SK-N-SH (cell line): ENCODE measurements around the gene AP4B1. TPM values are rescaled to one million over a fixed set of nuclear protein-coding genes. Genes with fewer than 3 reads are reported as not detected.

Experiments
- CTCF ChIA-PET: fragments of 300-600, 350-600 bp; formaldehyde crosslinking; extraction: SDS; loops from one replicate; lab custom pipeline; 2021; lab: Yijun Ruan, JAX
- POLR2A ChIA-PET: fragments of 350-600 bp; sonication (Branson Sonifier 250); formaldehyde crosslinking; extraction: SDS; loops from one replicate; lab custom pipeline; 2020; ENCODE audit warnings: antibody characterized with exemption, inconsistent platforms; lab: Yijun Ruan, JAX
- DNase-seq: peaks from one replicate; pipeline ENCODE4 v3.0.0; 2012
- H2AFZ ChIP-seq: fragments of 200-600 bp; sonication (generic); 2 replicates; pipeline ENCODE4 v1.8.1; 2016; ENCODE audit warnings: antibody characterized with exemption, mild to moderate bottlenecking, low read depth
- H3F3A ChIP-seq: fragments of 200-600 bp; sonication (generic); replicated peaks from 2 replicates; pipeline ENCODE3; 2016; ENCODE audit warnings: antibody characterized with exemption, mild to moderate bottlenecking; ENCODE audit not compliant: insufficient read depth
- H3K27ac ChIP-seq, 2 experiments: fragments of 200-500 bp in 1 of 2; fragments of 200-600 bp in 1 of 2; sonication (Bioruptor generic) in 1 of 2; sonication (generic), shearing (Covaris generic) in 1 of 2; 2 replicates each; pipeline versions ENCODE4 v1.5.1 to v1.6.1; 2014 to 2016; ENCODE audit warnings: low read depth in 2 of 2, inconsistent platforms in 1 of 2, low read length in 1 of 2, mild to moderate bottlenecking in 1 of 2, mixed read lengths in 1 of 2
- H3K27me3 ChIP-seq: fragments of 200-600 bp; sonication (generic), shearing (Covaris generic); 2 replicates; pipeline ENCODE4 v1.6.1; 2016; ENCODE audit warnings: mixed run types; ENCODE audit not compliant: insufficient read depth
- H3K36me3 ChIP-seq, 2 experiments: fragments of 200-500 bp in 1 of 2; fragments of 200-600 bp in 1 of 2; sonication (Bioruptor generic) in 1 of 2; sonication (generic) in 1 of 2; replicated peaks in 1 of 2; 2 replicates each; pipeline versions ENCODE3 to v1.5.1; 2014 to 2016; ENCODE audit warnings: low read length in 1 of 2, mild to moderate bottlenecking in 1 of 2; ENCODE audit not compliant: insufficient read depth in 2 of 2, control insufficient read depth in 1 of 2
- H3K4me1 ChIP-seq, 2 experiments: fragments of 200-500 bp in 1 of 2; fragments of 200-600 bp in 1 of 2; sonication (Bioruptor generic) in 1 of 2; sonication (generic), shearing (Covaris generic) in 1 of 2; 2 replicates each; pipeline versions ENCODE4 v1.5.1 to v1.6.1; 2014 to 2016; ENCODE audit warnings: low read depth in 1 of 2, low read length in 1 of 2, mixed run types in 1 of 2; ENCODE audit not compliant: insufficient read depth in 2 of 2, control insufficient read depth in 1 of 2
- H3K4me2 ChIP-seq: fragments of 200-600 bp; sonication (generic), shearing (Covaris generic); 2 replicates; pipeline ENCODE4 v1.6.1; 2017; ENCODE audit warnings: mixed run types
- H3K4me3 ChIP-seq, 2 experiments: fragments of 200-500 bp in 1 of 2; fragments of 200-600 bp in 1 of 2; sonication (Bioruptor generic) in 1 of 2; sonication (generic), shearing (Covaris generic) in 1 of 2; 2 replicates each; pipeline versions ENCODE4 v1.5.1 to v1.8.1; 2014 to 2016; ENCODE audit warnings: low read depth in 2 of 2, inconsistent platforms in 1 of 2, low read length in 1 of 2, mild to moderate bottlenecking in 1 of 2, mixed read lengths in 1 of 2, moderate library complexity in 1 of 2
- H3K79me2 ChIP-seq: fragments of 200-600 bp; sonication (generic); 2 replicates; pipeline ENCODE4 v1.8.1; 2017; ENCODE audit warnings: mild to moderate bottlenecking; ENCODE audit not compliant: insufficient read depth
- H3K9ac ChIP-seq: fragments of 200-600 bp; sonication (generic); 2 replicates; pipeline ENCODE4 v1.6.1; 2017; ENCODE audit warnings: mixed run types
- H3K9me2 ChIP-seq: fragments of 200-600 bp; sonication (generic); 2 replicates; pipeline ENCODE4 v1.6.1; 2017; ENCODE audit warnings: mixed run types
- H3K9me3 ChIP-seq: fragments of 200-600 bp; sonication (generic); 2 replicates; pipeline ENCODE4 v1.6.1; 2017; ENCODE audit warnings: mixed run types, mild to moderate bottlenecking, moderate library complexity
- H4K20me1 ChIP-seq: fragments of 200-600 bp; sonication (generic); 2 replicates; pipeline ENCODE4 v1.6.1; 2017; ENCODE audit warnings: mild to moderate bottlenecking, mixed run types; ENCODE audit not compliant: insufficient read depth
- CHD2 ChIP-seq: fragments of 150-350 bp; IDR thresholded peaks from 2 replicates; pipeline ENCODE4 v1.6.1; 2018; ENCODE audit warnings: low read length; ENCODE audit not compliant: partially characterized antibody
- ELF1 ChIP-seq: IDR thresholded peaks from 2 replicates; pipeline ENCODE4 v1.4.0; 2012
- EZH2phosphoT487 ChIP-seq: fragments of 200-600 bp; sonication (generic); IDR thresholded peaks from 2 replicates; pipeline ENCODE4 v1.6.1; 2017; ENCODE audit warnings: low read depth, mixed run types, mild to moderate bottlenecking, antibody characterized with exemption, moderate library complexity, borderline replicate concordance
- FOSL2 ChIP-seq: IDR thresholded peaks from 2 replicates; pipeline ENCODE4 v1.4.0; 2012; ENCODE audit warnings: low read depth, mild to moderate bottlenecking, moderate library complexity, borderline replicate concordance
- FOXJ3 ChIP-seq: sonication (generic); formaldehyde crosslinking; IDR thresholded peaks from 2 replicates; pipeline ENCODE4 v1.5.1; 2020; ENCODE audit warnings: mild to moderate bottlenecking, missing genetic modification reagents
- FOXM1 ChIP-seq: IDR thresholded peaks from 2 replicates; pipeline ENCODE4 v1.4.0; 2012; ENCODE audit warnings: low read depth, mild to moderate bottlenecking
- GABPA ChIP-seq: IDR thresholded peaks from 2 replicates; pipeline ENCODE4 v1.4.0; 2012; ENCODE audit warnings: low read depth, mild to moderate bottlenecking
- MEF2A ChIP-seq: IDR thresholded peaks from 2 replicates; pipeline ENCODE4 v1.4.0; 2012; ENCODE audit warnings: low read depth, borderline replicate concordance
- NFIC ChIP-seq: IDR thresholded peaks from 2 replicates; pipeline ENCODE4 v1.4.0; 2012; ENCODE audit warnings: borderline replicate concordance
- RAD21 ChIP-seq: IDR thresholded peaks from 2 replicates; pipeline ENCODE4 v1.6.1; 2012; ENCODE audit warnings: mild to moderate bottlenecking, low read length
- RXRA ChIP-seq: IDR thresholded peaks from 2 replicates; pipeline ENCODE4 v1.4.0; 2012; ENCODE audit warnings: low read depth, mild to moderate bottlenecking, borderline replicate concordance
- TAF1 ChIP-seq: IDR thresholded peaks from 2 replicates; pipeline ENCODE4 v1.6.1; 2012; ENCODE audit warnings: low read depth, mild to moderate bottlenecking, low read length, moderate library complexity, borderline replicate concordance
- TCF12 ChIP-seq: IDR thresholded peaks from 2 replicates; pipeline ENCODE4 v1.4.0; 2012
- TEAD4 ChIP-seq: IDR thresholded peaks from 2 replicates; pipeline ENCODE4 v1.4.0; 2012; ENCODE audit warnings: mild to moderate bottlenecking, borderline replicate concordance; ENCODE audit not compliant: insufficient read depth
- WGBS: methylation state at CpG from one replicate; pipeline ENCODE4 v1.1.6; 2017; ENCODE audit warnings: low lambda C conversion rate; 5-methylcytosine and 5-hydroxymethylcytosine counted together
- polyA plus RNA-seq, 3 experiments: library from polyadenylated mRNA; depleted of rRNA; stranded (reverse); fragments of >200 nt; gene quantifications; 2 replicates each; pipeline ENCODE4 v1.2.3, GENCODE V29; 2012
- TF ChIP-seq, protein P1 (sequence below): IDR thresholded peaks from 2 replicates; pipeline ENCODE4; 2012
- TF ChIP-seq, protein P2 (sequence below): IDR thresholded peaks from 2 replicates; pipeline ENCODE4 v1.4.0; 2012; ENCODE audit warnings: low read depth, borderline replicate concordance
- TF ChIP-seq, protein P3 (sequence below): IDR thresholded peaks from 2 replicates; pipeline ENCODE4 v1.4.0; 2012; ENCODE audit warnings: low read depth
- TF ChIP-seq, protein P4 (sequence below): fragments of 150-350 bp; IDR thresholded peaks from 2 replicates; pipeline ENCODE4 v1.6.1; 2016; ENCODE audit warnings: mild to moderate bottlenecking, low read depth, low read length

Gene AP4B1
- polyA plus RNA-seq, 1 of the 3 experiments (the other 2 are of a cell fraction), result 11.5 TPM

DNA sequence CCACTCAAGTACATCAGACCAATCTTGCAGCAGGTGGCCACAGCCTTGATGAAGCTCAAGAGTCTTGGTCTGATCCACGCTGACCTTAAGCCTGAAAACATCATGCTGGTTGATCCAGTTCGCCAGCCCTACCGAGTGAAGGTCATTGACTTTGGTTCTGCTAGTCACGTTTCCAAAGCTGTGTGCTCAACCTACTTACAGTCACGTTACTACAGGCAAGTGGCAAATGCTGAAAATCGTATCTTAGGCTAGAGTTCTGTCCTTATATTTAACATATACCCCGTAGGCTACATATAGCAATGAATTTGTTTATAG lies 36.6 kb upstream of the AP4B1 start:
- no peak for DNase-seq
- Histone ChIP-seq H3K4me3 (no peak overlapping the region), H3K4me2 (no peak overlapping the region), H3K4me1 (peaks cover 3 to 11% of the 10 kb centered on the region in 2 experiments; a peak in 3 of 4 replicates), H3K9me2 (no peaks in the 10 kb centered on the region), H3K9me3 (no peaks in the 10 kb centered on the region), H3K79me2 (peaks cover 96% of the 10 kb centered on the region), H3K36me3 (peaks cover 17 to 24% of the 10 kb centered on the region in 2 experiments), H3K9ac (no peak overlapping the region), H3F3A (no peaks in the 10 kb centered on the region), H2AFZ (no peak overlapping the region), H4K20me1 (peaks cover 54% of the 10 kb centered on the region), H3K27me3 (no peaks in the 10 kb centered on the region), H3K27ac (no peak overlapping the region)
- POLR2A ChIA-PET, result no interaction called here
- TF ChIP-seq FOSL2 (no peak), NFIC (no peak), TEAD4 (no peak), FOXJ3 (CRISPR knock-in tag) (no peak), EZH2phosphoT487 (no peak), RAD21 (no peak), TAF1 (no peak), TCF12 (no peak), MEF2A (no peak), CHD2 (no peak), FOXM1 (no peak)
- TF ChIP-seq, protein P1, sequence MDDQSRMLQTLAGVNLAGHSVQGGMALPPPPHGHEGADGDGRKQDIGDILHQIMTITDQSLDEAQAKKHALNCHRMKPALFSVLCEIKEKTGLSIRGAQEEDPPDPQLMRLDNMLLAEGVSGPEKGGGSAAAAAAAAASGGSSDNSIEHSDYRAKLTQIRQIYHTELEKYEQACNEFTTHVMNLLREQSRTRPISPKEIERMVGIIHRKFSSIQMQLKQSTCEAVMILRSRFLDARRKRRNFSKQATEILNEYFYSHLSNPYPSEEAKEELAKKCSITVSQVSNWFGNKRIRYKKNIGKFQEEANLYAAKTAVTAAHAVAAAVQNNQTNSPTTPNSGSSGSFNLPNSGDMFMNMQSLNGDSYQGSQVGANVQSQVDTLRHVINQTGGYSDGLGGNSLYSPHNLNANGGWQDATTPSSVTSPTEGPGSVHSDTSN, result no peak
- TF ChIP-seq, protein P2, sequence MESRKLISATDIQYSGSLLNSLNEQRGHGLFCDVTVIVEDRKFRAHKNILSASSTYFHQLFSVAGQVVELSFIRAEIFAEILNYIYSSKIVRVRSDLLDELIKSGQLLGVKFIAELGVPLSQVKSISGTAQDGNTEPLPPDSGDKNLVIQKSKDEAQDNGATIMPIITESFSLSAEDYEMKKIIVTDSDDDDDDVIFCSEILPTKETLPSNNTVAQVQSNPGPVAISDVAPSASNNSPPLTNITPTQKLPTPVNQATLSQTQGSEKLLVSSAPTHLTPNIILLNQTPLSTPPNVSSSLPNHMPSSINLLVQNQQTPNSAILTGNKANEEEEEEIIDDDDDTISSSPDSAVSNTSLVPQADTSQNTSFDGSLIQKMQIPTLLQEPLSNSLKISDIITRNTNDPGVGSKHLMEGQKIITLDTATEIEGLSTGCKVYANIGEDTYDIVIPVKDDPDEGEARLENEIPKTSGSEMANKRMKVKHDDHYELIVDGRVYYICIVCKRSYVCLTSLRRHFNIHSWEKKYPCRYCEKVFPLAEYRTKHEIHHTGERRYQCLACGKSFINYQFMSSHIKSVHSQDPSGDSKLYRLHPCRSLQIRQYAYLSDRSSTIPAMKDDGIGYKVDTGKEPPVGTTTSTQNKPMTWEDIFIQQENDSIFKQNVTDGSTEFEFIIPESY, result no peak
- 88% methylated on average over 7 of the region's 7 CpGs for WGBS
- CTCF ChIA-PET, result interaction anchor here (1.0 to 1.3 kb wide), 3 partner anchors 11 to 37 kb away, joined by 3 to 5 read pairs (median 3); no protein-coding TSS in a partner anchor

DNA sequence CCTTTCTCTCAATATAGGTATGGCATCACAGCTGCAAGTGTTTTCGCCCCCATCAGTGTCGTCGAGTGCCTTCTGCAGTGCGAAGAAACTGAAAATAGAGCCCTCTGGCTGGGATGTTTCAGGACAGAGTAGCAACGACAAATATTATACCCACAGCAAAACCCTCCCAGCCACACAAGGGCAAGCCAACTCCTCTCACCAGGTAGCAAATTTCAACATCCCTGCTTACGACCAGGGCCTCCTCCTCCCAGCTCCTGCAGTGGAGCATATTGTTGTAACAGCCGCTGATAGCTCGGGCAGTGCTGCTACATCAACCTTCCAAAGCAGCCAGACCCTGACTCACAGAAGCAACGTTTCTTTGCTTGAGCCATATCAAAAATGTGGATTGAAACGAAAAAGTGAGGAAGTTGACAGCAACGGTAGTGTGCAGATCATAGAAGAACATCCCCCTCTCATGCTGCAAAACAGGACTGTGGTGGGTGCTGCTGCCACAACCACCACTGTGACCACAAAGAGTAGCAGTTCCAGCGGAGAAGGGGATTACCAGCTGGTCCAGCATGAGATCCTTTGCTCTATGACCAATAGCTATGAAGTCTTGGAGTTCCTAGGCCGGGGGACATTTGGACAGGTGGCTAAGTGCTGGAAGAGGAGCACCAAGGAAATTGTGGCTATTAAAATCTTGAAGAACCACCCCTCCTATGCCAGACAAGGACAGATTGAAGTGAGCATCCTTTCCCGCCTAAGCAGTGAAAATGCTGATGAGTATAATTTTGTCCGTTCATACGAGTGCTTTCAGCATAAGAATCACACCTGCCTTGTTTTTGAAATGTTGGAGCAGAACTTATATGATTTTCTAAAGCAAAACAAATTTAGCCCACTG lies 36.0 kb upstream of the AP4B1 start:
- H3K79me2 ChIP-seq, result peaks cover 96% of the 10 kb centered on the region
- CTCF ChIA-PET, result interaction anchor here (1.0 to 2.5 kb wide), 5 partner anchors 10 to 37 kb away, joined by 3 to 6 read pairs (median 4); partner anchors contain the start of gene HIPK1
- no peak for DNase-seq
- H3F3A ChIP-seq, result no peaks in the 10 kb centered on the region
- no peak overlapping the region for H3K4me3 ChIP-seq
- POLR2A ChIA-PET, result no interaction called here
- H3K9ac ChIP-seq, result no peak overlapping the region
- peaks cover 0 to 8% of the 10 kb centered on the region in 2 experiments; a peak in 2 of 4 replicates for H3K4me1 ChIP-seq
- H2AFZ ChIP-seq, result no peak overlapping the region
- no peak overlapping the region for H3K27ac ChIP-seq
- no peaks in the 10 kb centered on the region for H3K9me2 ChIP-seq
- 94% methylated on average over 16 of the region's 16 CpGs for whole genome bisulfite sequencing
- peaks cover 53% of the 10 kb centered on the region for H4K20me1 ChIP-seq
- H3K4me2 ChIP-seq, result no peak overlapping the region
- peaks cover 17 to 24% of the 10 kb centered on the region in 2 experiments for H3K36me3 ChIP-seq
- no peaks in the 10 kb centered on the region for H3K27me3 ChIP-seq
- no peaks in the 10 kb centered on the region for H3K9me3 ChIP-seq
- TF ChIP-seq EZH2phosphoT487 (no peak), GABPA (no peak), RXRA (no peak), FOXJ3 (CRISPR knock-in tag) (no peak), ELF1 (no peak), TAF1 (no peak), RAD21 (no peak), FOXM1 (no peak), NFIC (no peak)
- TF ChIP-seq, protein P1, result no peak
- TF ChIP-seq, protein P3, sequence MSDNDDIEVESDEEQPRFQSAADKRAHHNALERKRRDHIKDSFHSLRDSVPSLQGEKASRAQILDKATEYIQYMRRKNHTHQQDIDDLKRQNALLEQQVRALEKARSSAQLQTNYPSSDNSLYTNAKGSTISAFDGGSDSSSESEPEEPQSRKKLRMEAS, result no peak
- TF ChIP-seq, protein P4, sequence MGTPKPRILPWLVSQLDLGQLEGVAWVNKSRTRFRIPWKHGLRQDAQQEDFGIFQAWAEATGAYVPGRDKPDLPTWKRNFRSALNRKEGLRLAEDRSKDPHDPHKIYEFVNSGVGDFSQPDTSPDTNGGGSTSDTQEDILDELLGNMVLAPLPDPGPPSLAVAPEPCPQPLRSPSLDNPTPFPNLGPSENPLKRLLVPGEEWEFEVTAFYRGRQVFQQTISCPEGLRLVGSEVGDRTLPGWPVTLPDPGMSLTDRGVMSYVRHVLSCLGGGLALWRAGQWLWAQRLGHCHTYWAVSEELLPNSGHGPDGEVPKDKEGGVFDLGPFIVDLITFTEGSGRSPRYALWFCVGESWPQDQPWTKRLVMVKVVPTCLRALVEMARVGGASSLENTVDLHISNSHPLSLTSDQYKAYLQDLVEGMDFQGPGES, result no peak
